Measurements from ENCODE around the gene ZNF653.
"Not testable (repeated sequence)": the region's sequence is repeated elsewhere in the genome, so short reads cannot be mapped to it uniquely, and the experiment has no call there.

- not testable (repeated sequence) for TF ChIP-seq CTCF, POLR2A (IDR thresholded peaks at IDR 0.05)
Measured at GRCh38 chr19:11458912-11459311, 46.7 kb downstream of the ZNF653 start.
